Dendritic cell treated with granulocyte-macrophage colony-stimulating factor and Interleukin-4, amounts not matched to agents 40 ng/mL and 50 ng/mL, for 4 days (primary cell): Measurements from ENCODE around the gene NSMF.

Experiments used
- H3K27ac Mint-ChIP-seq: one replicate; pipeline ENCODE4 v1.8.0; 2022; ENCODE audit warnings: mild to moderate bottlenecking, mixed read lengths
- H3K27me3 Mint-ChIP-seq: one replicate; pipeline ENCODE4 v1.8.0; 2022; ENCODE audit warnings: mild to moderate bottlenecking, mixed read lengths
- H3K36me3 Mint-ChIP-seq: one replicate; pipeline ENCODE4 v1.8.0; 2022; ENCODE audit warnings: low read depth, mixed read lengths
- H3K4me1 Mint-ChIP-seq: one replicate; pipeline ENCODE4 v1.8.0; 2022; ENCODE audit warnings: low read depth, mixed read lengths
- H3K4me3 Mint-ChIP-seq: one replicate; pipeline ENCODE4 v1.8.0; 2022; ENCODE audit warnings: mild to moderate bottlenecking, moderate library complexity, mixed read lengths
- H3K9me3 Mint-ChIP-seq: one replicate; pipeline ENCODE4 v1.8.0; 2022; ENCODE audit warnings: mixed read lengths
- intact Hi-C: fragments of 100-400 bp; cut with micrococcal nuclease; formaldehyde crosslinking; loops from one replicate; pipeline ENCODE4 v1.15.0; 2022

NSMF gene, protein sequence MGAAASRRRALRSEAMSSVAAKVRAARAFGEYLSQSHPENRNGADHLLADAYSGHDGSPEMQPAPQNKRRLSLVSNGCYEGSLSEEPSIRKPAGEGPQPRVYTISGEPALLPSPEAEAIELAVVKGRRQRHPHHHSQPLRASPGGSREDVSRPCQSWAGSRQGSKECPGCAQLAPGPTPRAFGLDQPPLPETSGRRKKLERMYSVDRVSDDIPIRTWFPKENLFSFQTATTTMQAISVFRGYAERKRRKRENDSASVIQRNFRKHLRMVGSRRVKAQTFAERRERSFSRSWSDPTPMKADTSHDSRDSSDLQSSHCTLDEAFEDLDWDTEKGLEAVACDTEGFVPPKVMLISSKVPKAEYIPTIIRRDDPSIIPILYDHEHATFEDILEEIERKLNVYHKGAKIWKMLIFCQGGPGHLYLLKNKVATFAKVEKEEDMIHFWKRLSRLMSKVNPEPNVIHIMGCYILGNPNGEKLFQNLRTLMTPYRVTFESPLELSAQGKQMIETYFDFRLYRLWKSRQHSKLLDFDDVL

DNA sequence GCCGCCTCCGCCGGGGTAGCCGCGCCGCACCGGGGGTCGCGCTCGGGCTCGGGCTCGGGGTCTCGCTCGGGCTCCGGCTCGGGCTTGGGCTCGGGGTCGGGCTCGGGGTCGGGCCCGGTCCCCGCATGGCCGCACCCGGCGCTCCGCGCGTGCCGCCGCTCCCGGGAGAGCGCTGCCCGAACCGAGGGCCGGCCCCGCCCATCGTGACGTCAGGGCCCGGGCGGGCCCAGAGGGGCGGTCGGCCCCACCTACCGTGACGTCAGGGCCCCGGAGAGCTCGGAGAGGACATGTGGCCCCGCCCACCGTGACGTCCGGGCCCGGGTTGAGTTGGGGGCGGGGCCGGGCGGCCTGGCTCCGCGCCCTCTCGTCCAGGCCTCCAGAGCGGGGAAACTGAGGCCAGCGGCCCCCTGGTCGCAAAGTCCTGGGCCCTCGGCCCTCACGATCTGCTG lies at the start of gene NSMF:
Gene NSMF (minus strand): TSS at position 183 of the 449 bp plus-strand sequence. CDS start 232 bp downstream, outside the sequence.
- H3K27me3 Mint-ChIP-seq = peaks cover 24% of the 10 kb centered on the region
- H3K4me1 Mint-ChIP-seq = peaks cover 52% of the 10 kb centered on the region
- peaks cover 36% of the 10 kb centered on the region for H3K36me3 Mint-ChIP-seq
- H3K4me3 Mint-ChIP-seq = peak within 1 kb of the TSS; percentile 63
- intact Hi-C loops = no loop called here
- H3K9me3 Mint-ChIP-seq = no peaks in the 10 kb centered on the region
- H3K27ac Mint-ChIP-seq = peak within 1 kb of the TSS; percentile 79

DNA sequence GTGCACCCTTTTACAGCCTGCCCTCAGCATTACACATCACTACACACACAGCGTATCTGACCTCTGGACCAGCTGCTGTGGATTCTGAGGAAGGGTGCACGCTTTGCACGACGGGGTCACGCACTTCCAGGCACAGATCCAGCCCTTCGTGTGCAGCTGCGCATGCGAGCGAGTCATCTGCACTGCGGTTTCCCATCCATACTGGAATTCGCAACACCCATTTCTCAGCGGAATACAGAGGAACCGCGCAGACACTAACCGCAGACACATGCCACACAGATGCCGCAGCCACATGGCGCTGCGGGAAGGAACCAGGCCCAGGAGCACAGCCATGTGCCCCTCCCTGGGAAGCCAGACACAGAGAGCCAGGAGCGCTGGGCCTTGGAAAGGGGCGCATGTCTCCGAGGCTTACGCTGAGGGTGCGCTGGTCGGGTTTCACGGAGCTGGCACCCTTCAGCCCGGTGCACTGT lies 47.6 kb upstream of the NSMF start:
- Mint-ChIP-seq H3K4me3 (no peak overlapping the region), H3K27me3 (peaks cover 6% of the 10 kb centered on the region), H3K4me1 (peaks cover 4% of the 10 kb centered on the region), H3K27ac (no peak overlapping the region), H3K9me3 (peaks cover 30% of the 10 kb centered on the region), H3K36me3 (peaks cover 26% of the 10 kb centered on the region)
- intact Hi-C loops = no loop called here

DNA sequence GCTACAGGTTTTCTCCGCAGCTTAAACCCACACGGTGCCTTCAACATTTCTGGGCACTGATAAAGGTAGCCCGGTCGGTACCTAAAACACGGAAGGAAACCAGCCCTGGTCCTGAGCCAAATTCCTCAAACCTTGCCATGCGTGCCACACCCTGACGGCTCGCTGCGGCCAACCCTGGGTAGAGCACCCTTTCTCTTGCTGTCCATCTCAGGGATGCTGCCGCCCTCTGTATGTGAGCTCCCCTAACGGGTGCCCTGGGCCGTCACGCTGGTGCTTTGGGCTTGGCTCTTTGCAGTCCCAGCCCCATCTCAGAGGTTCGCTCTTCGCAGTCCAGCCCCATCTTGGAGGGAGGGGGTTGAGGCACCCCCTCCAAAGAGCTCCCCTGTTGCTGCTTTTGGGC lies 47.1 kb upstream of the NSMF start:
- Mint-ChIP-seq H3K9me3 (peaks cover 30% of the 10 kb centered on the region), H3K4me3 (no peak overlapping the region), H3K27ac (no peak overlapping the region), H3K36me3 (peaks cover 26% of the 10 kb centered on the region), H3K27me3 (peaks cover 6% of the 10 kb centered on the region), H3K4me1 (peaks cover 4% of the 10 kb centered on the region)
- intact Hi-C loops = no loop called here

DNA sequence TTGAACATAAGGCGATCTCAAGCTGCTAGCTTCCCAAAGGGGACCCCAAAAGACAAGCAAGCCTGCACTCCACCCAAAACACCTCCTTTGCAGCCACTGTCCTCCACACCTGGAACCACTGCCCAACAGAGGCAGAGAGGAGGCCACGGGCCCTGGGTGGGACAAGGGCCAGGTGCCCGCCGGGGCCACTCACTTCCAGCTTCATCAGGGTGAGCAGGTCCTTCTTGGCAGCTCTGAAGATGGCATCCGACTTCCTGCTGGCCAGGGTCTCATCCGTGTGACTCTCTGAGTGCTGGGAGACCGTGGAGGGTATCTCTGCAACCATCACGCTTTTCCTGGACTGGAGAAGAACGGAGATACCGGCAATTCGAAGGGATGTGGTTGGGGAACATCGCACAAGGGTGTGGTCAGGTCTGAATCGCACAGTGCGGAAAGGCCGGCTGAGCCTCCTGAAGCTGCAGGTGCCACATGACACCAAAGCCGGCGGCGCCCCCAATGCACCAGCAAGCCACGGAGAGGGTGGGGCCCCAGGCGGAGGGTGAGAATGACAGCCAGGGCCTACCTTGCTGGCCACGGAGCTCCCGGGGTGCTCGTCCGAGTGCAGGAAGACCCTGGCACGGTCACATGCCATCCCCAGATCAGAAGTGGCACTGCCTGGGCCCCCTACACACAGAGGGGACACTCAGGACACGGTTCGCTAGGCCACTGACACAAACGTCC lies 46.4 kb upstream of the NSMF start:
- intact Hi-C loops = no loop called here
- Mint-ChIP-seq H3K4me1 (peaks cover 4% of the 10 kb centered on the region), H3K36me3 (peaks cover 26% of the 10 kb centered on the region), H3K4me3 (no peak overlapping the region), H3K9me3 (peaks cover 30% of the 10 kb centered on the region), H3K27ac (no peak overlapping the region), H3K27me3 (peaks cover 6% of the 10 kb centered on the region)

DNA sequence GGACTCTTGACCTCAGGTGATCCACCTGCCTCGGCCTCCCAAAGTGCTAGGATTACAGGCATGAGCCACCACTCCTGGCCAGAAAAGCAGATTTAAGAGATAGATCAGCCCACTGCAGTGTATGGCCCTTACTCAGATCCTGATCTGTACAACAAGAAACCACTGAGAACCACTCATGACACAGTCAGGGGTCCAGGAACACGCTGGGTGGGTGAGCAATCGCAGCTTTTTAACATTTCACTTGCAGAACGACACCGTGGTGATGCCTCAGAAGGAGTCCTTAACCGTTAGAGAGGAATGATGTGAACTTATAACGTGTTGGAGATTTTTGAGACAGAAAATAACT lies 45.3 kb upstream of the NSMF start:
- H3K4me1 Mint-ChIP-seq = peaks cover 4% of the 10 kb centered on the region
- peaks cover 30% of the 10 kb centered on the region for H3K36me3 Mint-ChIP-seq
- intact Hi-C loops = no loop called here
- H3K27me3 Mint-ChIP-seq = peaks cover 6% of the 10 kb centered on the region
- peaks cover 25% of the 10 kb centered on the region for H3K9me3 Mint-ChIP-seq
- no peak overlapping the region for H3K27ac Mint-ChIP-seq
- no peak overlapping the region for H3K4me3 Mint-ChIP-seq

DNA sequence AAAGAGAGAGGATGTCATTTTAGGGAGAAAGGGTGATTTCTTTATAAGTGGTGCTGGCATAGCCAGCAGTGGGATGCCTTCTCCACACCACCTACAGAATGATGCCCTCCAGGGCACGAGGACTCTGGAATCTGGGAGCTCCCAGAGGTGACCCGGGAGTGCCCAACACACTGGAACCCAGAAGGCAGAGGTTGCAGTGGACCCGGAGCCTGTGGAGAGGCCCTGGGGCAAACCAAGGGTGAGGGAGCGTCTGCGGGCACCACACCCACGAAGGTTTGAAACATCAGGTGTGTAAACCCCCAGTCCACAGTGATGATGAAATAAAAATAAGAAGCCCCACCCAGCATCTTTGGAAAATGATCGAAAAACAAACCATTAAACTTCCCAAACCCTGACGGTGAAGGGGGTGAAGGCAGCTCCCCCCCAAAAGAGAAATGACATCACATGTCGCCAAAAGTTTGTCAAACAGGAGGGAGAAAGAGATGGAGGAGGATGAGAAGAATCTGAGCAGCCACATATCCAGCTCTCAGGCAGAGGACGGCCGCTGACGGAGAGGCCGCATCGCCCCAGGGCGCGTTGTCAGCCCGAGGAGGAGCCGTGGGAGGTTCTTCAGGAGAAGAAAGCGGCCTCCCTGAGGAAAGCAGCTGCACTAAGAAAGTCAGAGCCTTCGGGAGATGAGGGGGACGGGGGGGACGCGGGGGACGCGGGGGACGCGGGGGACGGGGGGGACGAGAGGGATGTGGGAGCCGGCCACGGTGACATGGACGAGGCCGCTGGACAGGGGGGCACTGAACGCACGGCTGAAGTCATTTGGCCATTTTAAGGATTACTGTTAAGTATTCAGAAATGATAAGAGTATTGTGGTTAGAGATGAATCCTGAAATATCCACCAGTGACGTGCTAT lies 43.1 kb upstream of the NSMF start:
- Mint-ChIP-seq H3K4me1 (peaks cover 4% of the 10 kb centered on the region), H3K9me3 (peaks cover 23% of the 10 kb centered on the region)

DNA sequence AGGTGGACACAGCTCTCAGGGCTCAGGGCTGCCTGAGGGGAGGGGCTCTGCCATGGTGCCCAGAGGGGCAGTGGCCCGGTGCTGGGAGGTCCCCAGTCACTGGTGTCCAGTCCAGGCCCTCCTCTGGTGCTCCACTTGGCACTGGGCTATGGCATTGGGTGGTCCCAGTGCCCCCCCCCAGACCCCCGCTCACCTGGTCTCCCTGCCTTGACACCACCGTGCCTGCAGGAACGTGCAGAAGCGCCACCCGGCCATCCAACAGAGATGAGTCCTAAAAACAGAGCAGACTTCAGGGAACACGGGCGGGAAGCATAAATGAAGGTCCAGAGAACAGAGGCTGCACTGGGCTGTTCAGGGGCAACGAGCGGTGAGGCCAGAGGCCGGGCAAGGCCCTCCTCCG lies 42.3 kb upstream of the NSMF start:
- no peak overlapping the region for H3K4me3 Mint-ChIP-seq
- peaks cover 4% of the 10 kb centered on the region for H3K27me3 Mint-ChIP-seq
- H3K4me1 Mint-ChIP-seq = peaks cover 4% of the 10 kb centered on the region
- peaks cover 23% of the 10 kb centered on the region for H3K9me3 Mint-ChIP-seq
- intact Hi-C loops = no loop called here
- H3K36me3 Mint-ChIP-seq = peaks cover 26% of the 10 kb centered on the region
- no peak overlapping the region for H3K27ac Mint-ChIP-seq

More for the DNA sequence above, 43.1 kb upstream of the NSMF start:
- H3K27ac Mint-ChIP-seq = peak overlapping the region; percentile 59
- peaks cover 26% of the 10 kb centered on the region for H3K36me3 Mint-ChIP-seq
- intact Hi-C loops = no loop called here
- no peak overlapping the region for H3K4me3 Mint-ChIP-seq
- peaks cover 4% of the 10 kb centered on the region for H3K27me3 Mint-ChIP-seq

DNA sequence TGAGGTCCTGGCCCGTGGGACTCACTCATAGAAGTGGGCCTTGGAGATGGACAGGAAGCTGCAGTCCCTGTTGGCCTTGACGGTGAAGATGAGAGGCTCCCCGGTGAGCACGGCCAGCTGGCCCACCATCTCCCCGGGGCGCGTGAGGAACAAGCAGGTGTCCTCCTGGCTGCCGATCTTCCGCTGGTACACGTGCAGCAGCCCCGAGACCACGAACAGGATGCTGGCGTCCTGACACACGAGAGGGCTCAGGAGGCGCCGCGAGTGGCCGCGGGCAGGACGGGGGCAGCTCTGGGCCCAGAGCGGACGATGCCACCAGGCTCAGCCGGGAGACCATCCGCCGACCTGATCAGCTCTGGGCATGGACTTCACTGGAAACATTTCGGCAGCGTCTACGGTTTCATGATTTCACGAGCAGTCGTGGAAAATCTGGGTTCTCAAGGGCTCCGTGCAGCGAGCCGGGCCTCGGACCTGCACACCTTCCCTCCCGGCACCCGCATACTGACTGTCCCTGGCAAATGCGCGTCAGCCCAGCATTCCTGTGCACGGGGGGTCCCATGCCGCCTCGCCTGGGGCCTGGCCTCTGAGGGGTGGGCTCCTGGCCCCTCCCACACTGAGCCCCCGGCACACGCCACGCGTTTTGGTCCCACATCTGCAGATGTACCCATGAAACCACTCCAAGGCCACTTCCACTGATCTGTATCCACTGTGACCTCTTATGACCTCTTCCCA lies 41.7 kb upstream of the NSMF start:
- Mint-ChIP-seq H3K27ac (no peak overlapping the region), H3K36me3 (peaks cover 26% of the 10 kb centered on the region), H3K4me3 (no peak overlapping the region), H3K27me3 (peaks cover 3% of the 10 kb centered on the region), H3K4me1 (peaks cover 4% of the 10 kb centered on the region), H3K9me3 (peaks cover 23% of the 10 kb centered on the region)
- intact Hi-C loops = no loop called here

DNA sequence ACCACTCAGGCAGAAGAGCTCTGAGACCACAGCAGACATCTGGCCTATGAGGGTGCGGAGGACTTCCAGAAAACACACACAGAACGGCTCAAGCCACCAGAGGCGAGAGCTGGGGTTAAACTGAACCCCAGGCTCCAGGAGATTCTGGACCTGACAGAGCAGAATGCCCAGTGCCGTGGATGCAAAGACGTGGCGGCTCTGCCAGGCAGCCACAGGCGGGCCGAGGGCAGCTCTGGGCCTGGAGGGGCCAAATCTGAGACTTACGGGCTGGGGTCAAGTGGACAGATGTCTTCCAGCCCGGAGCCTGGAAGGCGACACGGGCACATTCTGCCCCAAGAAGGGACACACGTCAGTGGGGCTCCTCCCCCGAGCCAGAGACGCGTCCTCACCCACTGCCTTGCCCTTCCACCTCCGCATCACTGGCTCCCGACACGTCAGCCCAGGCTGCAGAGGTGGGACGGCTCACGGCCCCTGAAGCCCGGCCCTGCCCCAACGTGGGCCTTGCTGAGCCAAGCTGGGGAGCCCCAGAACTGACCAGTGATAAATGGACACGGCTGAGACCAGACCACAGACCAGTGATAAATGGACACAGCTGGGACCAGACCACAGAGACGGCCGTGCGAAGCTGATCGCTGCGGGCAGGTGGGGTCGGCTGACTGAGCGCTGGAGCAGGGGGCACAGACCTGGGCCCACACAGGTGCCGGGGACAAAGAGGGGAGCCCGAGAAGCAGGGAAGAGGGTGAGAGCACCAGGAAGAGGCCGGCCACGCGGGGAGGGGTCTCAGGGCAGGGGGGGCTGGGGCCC lies 40.9 kb upstream of the NSMF start:
- H3K27ac Mint-ChIP-seq = no peak overlapping the region
- intact Hi-C loops = no loop called here
- no peaks in the 10 kb centered on the region for H3K27me3 Mint-ChIP-seq
- peaks cover 5% of the 10 kb centered on the region for H3K4me1 Mint-ChIP-seq
- H3K9me3 Mint-ChIP-seq = peaks cover 23% of the 10 kb centered on the region
- peaks cover 27% of the 10 kb centered on the region for H3K36me3 Mint-ChIP-seq
- no peak overlapping the region for H3K4me3 Mint-ChIP-seq

DNA sequence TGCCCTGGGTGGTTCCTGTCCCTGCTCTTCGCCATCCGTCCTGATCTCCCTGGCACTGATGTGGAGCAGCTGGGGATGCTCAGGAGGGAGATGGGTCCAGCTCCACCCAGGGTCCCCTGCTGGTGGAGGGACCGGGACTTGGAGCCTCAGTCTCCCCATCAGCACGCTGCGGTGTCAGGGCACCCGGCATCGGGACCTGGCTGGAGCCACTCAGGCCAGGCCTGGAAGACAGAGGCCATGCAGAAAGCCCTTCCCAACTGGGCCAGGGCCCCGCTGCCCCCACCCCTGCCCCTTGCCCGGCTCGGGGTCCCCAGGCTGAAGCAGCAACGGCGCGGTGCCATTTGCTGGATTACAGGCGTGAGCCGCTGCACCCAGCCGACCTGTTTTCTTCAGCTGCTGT lies 40.3 kb upstream of the NSMF start:
- Mint-ChIP-seq H3K27ac (no peak overlapping the region), H3K27me3 (peaks cover 3% of the 10 kb centered on the region), H3K4me1 (peaks cover 11% of the 10 kb centered on the region), H3K36me3 (peaks cover 31% of the 10 kb centered on the region), H3K9me3 (peaks cover 23% of the 10 kb centered on the region), H3K4me3 (no peak overlapping the region)
- intact Hi-C loops = no loop called here

DNA sequence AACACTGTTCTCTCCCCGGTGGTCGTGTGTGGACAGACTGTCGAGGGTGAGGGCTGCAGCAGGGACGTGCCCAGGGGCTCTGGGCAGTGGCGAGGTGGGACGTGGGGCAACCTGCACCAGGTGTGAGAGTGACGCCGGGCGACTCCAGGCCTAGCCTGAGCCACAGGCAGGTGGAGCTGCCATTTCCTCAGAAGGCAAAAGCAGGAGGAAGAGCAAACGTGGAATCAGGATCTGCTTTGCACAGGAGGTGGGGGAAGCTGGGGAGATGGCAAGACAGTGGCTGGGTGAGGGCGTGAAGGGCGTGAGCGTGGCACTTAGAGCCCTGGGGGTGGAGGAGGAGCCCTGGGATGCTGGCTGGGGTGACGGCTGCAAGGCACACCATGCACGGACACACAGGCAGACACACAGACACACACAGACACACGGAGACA lies 39.6 kb upstream of the NSMF start:
- intact Hi-C loops = no loop called here
- peaks cover 15% of the 10 kb centered on the region for H3K4me1 Mint-ChIP-seq
- H3K36me3 Mint-ChIP-seq = peaks cover 28% of the 10 kb centered on the region

DNA sequence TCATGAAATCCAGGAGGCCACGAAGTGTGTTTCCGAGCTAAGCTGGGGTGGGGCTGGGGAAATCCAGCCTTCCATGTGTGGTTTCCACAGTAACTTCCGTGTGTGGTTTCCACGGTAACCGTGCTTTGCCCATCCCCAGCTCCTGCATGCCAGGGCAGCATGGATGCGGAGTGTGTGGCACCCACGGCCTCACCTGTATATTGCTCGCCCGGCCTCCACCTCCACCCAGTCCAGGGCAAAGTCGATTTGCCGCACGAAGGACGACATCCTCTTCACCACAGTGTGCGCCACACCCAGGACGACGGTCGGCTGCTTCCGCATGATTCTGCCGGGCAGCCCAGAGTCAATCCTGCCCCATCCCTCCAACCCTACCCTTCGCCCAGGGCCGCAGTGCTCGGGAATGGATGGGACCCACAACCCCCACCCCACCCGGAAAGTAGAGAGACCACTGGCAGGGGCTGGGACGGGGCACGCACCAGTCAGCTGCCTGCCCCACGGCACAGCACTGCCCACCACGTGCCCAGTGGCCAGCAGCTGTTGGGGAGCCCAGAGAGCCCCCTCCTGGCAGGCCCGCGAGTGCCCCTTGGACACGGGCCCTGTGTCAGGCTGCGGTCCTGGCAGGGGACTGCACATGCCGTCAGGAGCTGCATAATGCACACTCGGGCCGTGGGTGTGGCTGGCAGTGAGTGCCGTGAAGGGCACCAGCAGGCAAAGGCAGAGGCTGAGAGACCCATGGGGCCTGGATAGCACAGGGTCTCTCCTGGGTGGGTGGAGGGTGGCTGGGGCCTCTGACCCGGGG lies 39.0 kb upstream of the NSMF start:
- peaks cover 3% of the 10 kb centered on the region for H3K27me3 Mint-ChIP-seq
- H3K27ac Mint-ChIP-seq = no peak overlapping the region
- intact Hi-C loops = no loop called here

More for the DNA sequence above, 39.6 kb upstream of the NSMF start:
- Mint-ChIP-seq H3K9me3 (peaks cover 18% of the 10 kb centered on the region), H3K4me3 (no peak overlapping the region), H3K27ac (no peak overlapping the region), H3K27me3 (peaks cover 3% of the 10 kb centered on the region)

More for the DNA sequence above, 39.0 kb upstream of the NSMF start:
- Mint-ChIP-seq H3K36me3 (peaks cover 22% of the 10 kb centered on the region), H3K4me3 (no peak overlapping the region), H3K4me1 (peaks cover 19% of the 10 kb centered on the region), H3K9me3 (peaks cover 11% of the 10 kb centered on the region)
